HCT116 (cell line): ENCODE data around the gene ADCK2. TPM values are rescaled to one million over a fixed set of nuclear protein-coding genes. Genes with fewer than 3 reads are reported as not detected.

Experiments used
- ATAC-seq: fragments of 200-7000 bp; cut with Tn5 transposase; 2 replicates; pipeline ENCODE4 v1.9.1; 2020; ENCODE audit warnings: mild to moderate bottlenecking, moderate library complexity
- BruUV-seq: library from RNA; stranded (reverse); fragments of 400-500 nt; replicated peaks from 2 replicates; lab custom pipeline; 2021; lab: Mats Ljungman, UMichigan
- CTCF ChIA-PET: fragments of 300-600 bp; sonication (Branson Sonifier 250); formaldehyde crosslinking; loops from one replicate; lab custom pipeline; 2021; ENCODE audit warnings: antibody characterized with exemption; lab: Charles Lee
- POLR2A ChIA-PET: fragments of 300-600, 350-600 bp; sonication (Branson Sonifier 250); formaldehyde crosslinking; loops from one replicate; lab custom pipeline; 2021; ENCODE audit warnings: antibody characterized with exemption; lab: Charles Lee
- RAD21 ChIA-PET, 2 experiments: fragments of 300-600 bp; sonication (Branson Sonifier 250); formaldehyde crosslinking; loops; one replicate each; lab custom pipeline; 2023; ENCODE audit warnings: low total read pairs in 2 of 2; ENCODE audit not compliant: uncharacterized antibody in 2 of 2, unreplicated experiment in 2 of 2, low non-redundant PET in 1 of 2; lab: Charles Lee
- DNase-seq: peaks from one replicate; pipeline ENCODE4 v3.0.0-alpha.2; 2010; ENCODE audit warnings: low read depth, low spot score
- H2AFZ ChIP-seq: fragments of 200-600 bp; shearing (Covaris generic), sonication (generic); 2 replicates; pipeline ENCODE4 v1.6.1; 2017; ENCODE audit warnings: low read depth, mixed run types, mixed read lengths, antibody characterized with exemption, low read length; ENCODE audit not compliant: poor library complexity, severe bottlenecking
- H3K27ac ChIP-seq: 2 replicates; pipeline ENCODE4 v1.5.1; 2012; ENCODE audit warnings: low read depth, low read length
- H3K27me3 ChIP-seq: fragments of 200-600 bp; sonication (generic); 2 replicates; pipeline ENCODE4 v1.6.1; 2016; ENCODE audit warnings: mixed run types, low read length, mixed read lengths; ENCODE audit not compliant: insufficient read depth
- H3K36me3 ChIP-seq, 2 experiments: fragments of 200-500 bp in 1 of 2; fragments of 200-600 bp in 1 of 2; sonication (Bioruptor generic) in 1 of 2; sonication (generic) in 1 of 2; 2 replicates each; pipeline versions ENCODE4 v1.5.1 to v1.6.1; 2014 to 2016; ENCODE audit warnings: low read length in 2 of 2, inconsistent platforms in 1 of 2, mixed read lengths in 1 of 2, mixed run types in 1 of 2; ENCODE audit not compliant: insufficient read depth in 2 of 2, control insufficient read depth in 1 of 2
- H3K4me1 ChIP-seq, 2 experiments: fragments of 200-600 bp in 1 of 2; sonication (generic) in 1 of 2; 2 replicates each; pipeline versions ENCODE4 v1.5.1 to v1.6.1; 2012 to 2017; ENCODE audit warnings: low read length in 2 of 2, inconsistent platforms in 1 of 2, mild to moderate bottlenecking in 1 of 2, mixed read lengths in 1 of 2, mixed run types in 1 of 2, moderate library complexity in 1 of 2; ENCODE audit not compliant: insufficient read depth in 2 of 2, control insufficient read depth in 1 of 2
- H3K4me2 ChIP-seq: fragments of 200-600 bp; sonication (generic); 2 replicates; pipeline ENCODE4 v1.6.1; 2017; ENCODE audit warnings: mixed run types, low read length, mixed read lengths
- H3K4me3 ChIP-seq, 2 experiments: fragments of 200-600 bp in 1 of 2; sonication (generic) in 1 of 2; replicated peaks in 1 of 2; 2 replicates each; pipeline ENCODE4 v1.5.1; 2011 to 2016; ENCODE audit warnings: low read length in 2 of 2, control low read depth in 1 of 2, low read depth in 1 of 2, mild to moderate bottlenecking in 1 of 2, mixed read lengths in 1 of 2, mixed run types in 1 of 2
- H3K79me2 ChIP-seq: fragments of 200-600 bp; sonication (generic); 2 replicates; pipeline ENCODE4 v1.6.1; 2017; ENCODE audit warnings: mild to moderate bottlenecking, mixed run types, low read length, moderate library complexity, mixed read lengths; ENCODE audit not compliant: insufficient read depth
- H3K9ac ChIP-seq: fragments of 200-600 bp; sonication (generic); 2 replicates; pipeline ENCODE4 v1.6.1; 2016; ENCODE audit warnings: low read length, mixed read lengths
- H3K9me2 ChIP-seq: fragments of 200-600 bp; sonication (generic), shearing (Covaris generic); 2 replicates; pipeline ENCODE4 v1.6.1; 2017; ENCODE audit warnings: mixed run types, mild to moderate bottlenecking, moderate library complexity; ENCODE audit not compliant: insufficient read depth
- H3K9me3 ChIP-seq, 2 experiments: fragments of 200-500 bp in 1 of 2; fragments of 200-600 bp in 1 of 2; sonication (Bioruptor generic) in 1 of 2; sonication (generic) in 1 of 2; 2 replicates each; pipeline ENCODE4 v1.6.1; 2014 to 2017; ENCODE audit warnings: low read length in 2 of 2, mixed read lengths in 2 of 2, inconsistent platforms in 1 of 2, low read depth in 1 of 2, mild to moderate bottlenecking in 1 of 2, mixed run types in 1 of 2, moderate library complexity in 1 of 2; ENCODE audit not compliant: control insufficient read depth in 1 of 2, insufficient read depth in 1 of 2
- H4K20me1 ChIP-seq: fragments of 200-600 bp; sonication (generic), shearing (Covaris generic); 2 replicates; pipeline ENCODE4 v1.6.1; 2017; ENCODE audit warnings: mixed run types, mild to moderate bottlenecking, moderate library complexity; ENCODE audit not compliant: insufficient read depth
- CBX3 ChIP-seq: IDR thresholded peaks from 2 replicates; pipeline ENCODE4 v1.6.1; 2012; ENCODE audit warnings: low read depth
- EGR1 ChIP-seq: IDR thresholded peaks from 2 replicates; pipeline ENCODE4 v1.6.1; 2012; ENCODE audit warnings: low read depth
- MAX ChIP-seq: IDR thresholded peaks from 2 replicates; pipeline ENCODE4 v1.6.1; 2012
- POLR2A ChIP-seq: IDR thresholded peaks from 2 replicates; pipeline ENCODE4 v1.7.0; 2011; ENCODE audit warnings: borderline replicate concordance; ENCODE audit not compliant: insufficient read depth, insufficient read length; ENCODE audit errors: extremely low read depth
- RAD21 ChIP-seq: IDR thresholded peaks from 2 replicates; pipeline ENCODE4 v1.6.1; 2012; ENCODE audit warnings: low read depth, mild to moderate bottlenecking
- REST ChIP-seq: IDR thresholded peaks from 2 replicates; pipeline ENCODE4 v1.6.1; 2012; ENCODE audit warnings: low read depth
- SIN3A ChIP-seq: IDR thresholded peaks from 2 replicates; pipeline ENCODE4 v1.6.1; 2012; ENCODE audit warnings: low read depth
- SRF ChIP-seq: IDR thresholded peaks from 2 replicates; pipeline ENCODE4 v1.6.1; 2012; ENCODE audit warnings: low read depth
- YY1 ChIP-seq: IDR thresholded peaks from 2 replicates; pipeline ENCODE4 v1.6.1; 2011; ENCODE audit warnings: low read length, low read depth, moderate library complexity, mild to moderate bottlenecking; ENCODE audit not compliant: insufficient replicate concordance; ENCODE audit errors: extremely low read depth
- ZNF274 ChIP-seq: fragments of 200-500 bp; sonication (Bioruptor generic); IDR thresholded peaks from 2 replicates; pipeline ENCODE4 v1.6.1; 2014; ENCODE audit warnings: mild to moderate bottlenecking, low read depth, low read length, inconsistent platforms
- intact Hi-C: fragments of 100-400 bp; cut with micrococcal nuclease; formaldehyde crosslinking; loops from 2 replicates; pipeline ENCODE4 v1.10.0; 2022
- total RNA-seq: library from RNA; stranded (reverse); gene quantifications from one replicate; pipeline ENCODE4 v1.2.1, GENCODE V29; 2021; ENCODE audit not compliant: unreplicated experiment

The ADCK2 gene
- total RNA-seq, 1 experiment from 2014 or later: 16.9 TPM

GRCh38 chr7:140671966-140672365 is 779 bp upstream of the ADCK2 start:
- BruUV-seq: no TSS peak

More at GRCh38 chr7:140671966-140672365, 779 bp upstream of the ADCK2 start:
- no peaks in the 10 kb centered on the region for H3K27me3 ChIP-seq
- ChIA-PET POLR2A (no interaction called here), CTCF (no interaction called here)
- TF ChIP-seq POLR2A (no peak), SIN3A (no peak), SRF (no peak), EGR1 (no peak), RAD21 (no peak), YY1 (no peak), ZNF274 (no peak), REST (no peak), MAX (no peak), CBX3 (no peak)
- TF ChIP-seq, all 23 proteins: peak for 0
- RAD21 ChIA-PET: no interaction called here
- Histone ChIP-seq H3K79me2 (no peaks in the 10 kb centered on the region), H2AFZ (peak overlapping the region; percentile 78), H3K4me3 (no peak overlapping the region), H4K20me1 (no peaks in the 10 kb centered on the region), H3K27ac (no peak overlapping the region), H3K9me3 (no peaks in the 10 kb centered on the region), H3K9me2 (no peaks in the 10 kb centered on the region), H3K36me3 (no peaks in the 10 kb centered on the region), H3K4me2 (peak overlapping the region; percentile 97), H3K9ac (no peak overlapping the region), H3K4me1 (peaks cover 9 to 27% of the 10 kb centered on the region in 2 experiments)
- no peak for DNase-seq
- intact Hi-C loops: loop anchor here (5.0 kb wide), 1 partner anchor 860 kb away; no protein-coding TSS in a partner anchor
- no peak for ATAC-seq
